KMS-11 (cell line): ENCODE measurements around the gene PEF1.
A peak's percentile ranks its signal among the peaks of the same experiment; 100 is the strongest.
"Not testable (repeated sequence)": the region's sequence is repeated elsewhere in the genome, so short reads cannot be mapped to it uniquely, and the experiment has no call there.

ENCODE experiments used
- H2AFZ ChIP-seq: fragments of 200-600 bp; sonication (generic); 2 replicates; pipeline ENCODE4 v1.6.1; 2016; ENCODE audit warnings: antibody characterized with exemption, mixed run types, low read depth
- H3K27ac ChIP-seq: fragments of 200-600 bp; sonication (generic); 2 replicates; pipeline ENCODE4 v1.6.1; 2016; ENCODE audit warnings: mild to moderate bottlenecking, mixed run types
- H3K27me3 ChIP-seq: fragments of 200-600 bp; sonication (generic); 2 replicates; pipeline ENCODE4 v1.6.1; 2017; ENCODE audit warnings: mild to moderate bottlenecking, low read depth, mixed run types, moderate library complexity; ENCODE audit not compliant: insufficient read depth
- H3K36me3 ChIP-seq: fragments of 200-600 bp; sonication (generic); 2 replicates; pipeline ENCODE4 v1.6.1; 2017; ENCODE audit warnings: mild to moderate bottlenecking, mixed run types; ENCODE audit not compliant: insufficient read depth
- H3K4me1 ChIP-seq: fragments of 200-600 bp; sonication (generic); 2 replicates; pipeline ENCODE4 v1.6.1; 2016; ENCODE audit warnings: mild to moderate bottlenecking, low read depth, mixed run types; ENCODE audit not compliant: poor library complexity, severe bottlenecking
- H3K4me2 ChIP-seq: fragments of 200-600 bp; sonication (generic); 2 replicates; pipeline ENCODE4 v1.7.0; 2016; ENCODE audit warnings: mild to moderate bottlenecking, mixed run types
- H3K4me3 ChIP-seq: fragments of 200-600 bp; sonication (generic); IDR thresholded peaks from 2 replicates; pipeline ENCODE4 v1.6.1; 2017; ENCODE audit warnings: low read depth, low read length, mixed read lengths; ENCODE audit not compliant: insufficient read depth
- H3K79me2 ChIP-seq: fragments of 200-600 bp; sonication (generic); 2 replicates; pipeline ENCODE4 v1.6.1; 2016; ENCODE audit warnings: low read depth, mixed run types; ENCODE audit not compliant: insufficient read depth
- H3K9ac ChIP-seq: fragments of 200-600 bp; sonication (generic); 2 replicates; pipeline ENCODE4 v1.6.1; 2016; ENCODE audit warnings: mild to moderate bottlenecking, mixed run types
- H4K20me1 ChIP-seq: fragments of 200-600 bp; sonication (generic); 2 replicates; pipeline ENCODE4 v1.6.1; 2016; ENCODE audit warnings: mild to moderate bottlenecking, mixed run types; ENCODE audit not compliant: insufficient read depth
- TF ChIP-seq, protein P1 (sequence below): fragments of 200-600 bp; sonication (generic); conservative IDR thresholded peaks from 2 replicates; pipeline ENCODE4 v1.6.1; 2017; ENCODE audit warnings: low read depth, mild to moderate bottlenecking, antibody characterized with exemption, low read length, moderate library complexity, mixed read lengths

The PEF1 gene

GRCh38 chr1:31592132-31592531, 52.5 kb downstream of the PEF1 start:
- Histone ChIP-seq H3K27ac (no peak overlapping the region), H3K4me1 (no peaks in the 10 kb centered on the region), H3K36me3 (no peaks in the 10 kb centered on the region), H3K4me3 (no peak overlapping the region), H3K9ac (no peak overlapping the region), H2AFZ (no peak overlapping the region), H4K20me1 (no peaks in the 10 kb centered on the region), H3K4me2 (no peak overlapping the region), H3K79me2 (no peaks in the 10 kb centered on the region), H3K27me3 (no peaks in the 10 kb centered on the region; the same call in 1 of the 2 replicates)
- TF ChIP-seq, protein P1, sequence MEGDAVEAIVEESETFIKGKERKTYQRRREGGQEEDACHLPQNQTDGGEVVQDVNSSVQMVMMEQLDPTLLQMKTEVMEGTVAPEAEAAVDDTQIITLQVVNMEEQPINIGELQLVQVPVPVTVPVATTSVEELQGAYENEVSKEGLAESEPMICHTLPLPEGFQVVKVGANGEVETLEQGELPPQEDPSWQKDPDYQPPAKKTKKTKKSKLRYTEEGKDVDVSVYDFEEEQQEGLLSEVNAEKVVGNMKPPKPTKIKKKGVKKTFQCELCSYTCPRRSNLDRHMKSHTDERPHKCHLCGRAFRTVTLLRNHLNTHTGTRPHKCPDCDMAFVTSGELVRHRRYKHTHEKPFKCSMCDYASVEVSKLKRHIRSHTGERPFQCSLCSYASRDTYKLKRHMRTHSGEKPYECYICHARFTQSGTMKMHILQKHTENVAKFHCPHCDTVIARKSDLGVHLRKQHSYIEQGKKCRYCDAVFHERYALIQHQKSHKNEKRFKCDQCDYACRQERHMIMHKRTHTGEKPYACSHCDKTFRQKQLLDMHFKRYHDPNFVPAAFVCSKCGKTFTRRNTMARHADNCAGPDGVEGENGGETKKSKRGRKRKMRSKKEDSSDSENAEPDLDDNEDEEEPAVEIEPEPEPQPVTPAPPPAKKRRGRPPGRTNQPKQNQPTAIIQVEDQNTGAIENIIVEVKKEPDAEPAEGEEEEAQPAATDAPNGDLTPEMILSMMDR = no peak

DNA sequence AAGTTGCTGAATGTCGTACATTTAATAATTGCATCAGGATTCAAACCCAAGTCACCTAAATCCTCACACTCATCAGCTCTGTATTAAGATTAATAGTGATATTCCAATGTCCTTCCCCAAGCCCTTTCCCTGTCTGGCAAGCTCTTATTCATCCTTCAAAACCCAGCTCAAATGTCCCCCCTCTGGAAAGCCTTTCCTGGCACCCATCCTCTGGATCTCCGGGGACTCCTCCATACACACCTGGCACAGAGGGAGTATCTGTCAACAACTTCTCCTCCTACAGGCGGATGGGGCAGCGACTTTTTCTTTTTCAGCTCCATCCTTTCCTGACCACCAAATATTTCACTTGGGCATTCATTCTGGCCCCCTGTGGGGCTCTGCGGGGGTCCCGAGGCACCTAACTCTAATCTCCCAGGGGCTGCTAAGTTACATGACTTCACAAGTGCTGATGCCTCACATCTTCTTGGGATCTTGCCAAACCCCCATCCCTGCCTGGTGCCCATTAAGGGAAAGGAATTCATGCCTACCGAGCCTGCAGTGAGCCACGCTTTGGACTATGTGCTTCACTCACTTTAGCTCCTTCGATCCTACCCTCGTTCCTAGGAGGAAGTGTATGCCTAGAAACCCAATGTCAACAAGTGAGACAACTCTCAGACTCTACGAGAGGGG, 53.1 kb downstream of the PEF1 start:
- Histone ChIP-seq H3K36me3 (no peaks in the 10 kb centered on the region), H3K4me3 (no peak overlapping the region), H3K4me2 (no peak overlapping the region), H3K27me3 (peaks cover 2% of the 10 kb centered on the region; the same call in 1 of the 2 replicates), H3K9ac (no peak overlapping the region), H4K20me1 (no peaks in the 10 kb centered on the region), H3K4me1 (no peaks in the 10 kb centered on the region), H2AFZ (no peak overlapping the region), H3K27ac (no peak overlapping the region), H3K79me2 (no peaks in the 10 kb centered on the region)
- TF ChIP-seq, protein P1 = no peak

DNA sequence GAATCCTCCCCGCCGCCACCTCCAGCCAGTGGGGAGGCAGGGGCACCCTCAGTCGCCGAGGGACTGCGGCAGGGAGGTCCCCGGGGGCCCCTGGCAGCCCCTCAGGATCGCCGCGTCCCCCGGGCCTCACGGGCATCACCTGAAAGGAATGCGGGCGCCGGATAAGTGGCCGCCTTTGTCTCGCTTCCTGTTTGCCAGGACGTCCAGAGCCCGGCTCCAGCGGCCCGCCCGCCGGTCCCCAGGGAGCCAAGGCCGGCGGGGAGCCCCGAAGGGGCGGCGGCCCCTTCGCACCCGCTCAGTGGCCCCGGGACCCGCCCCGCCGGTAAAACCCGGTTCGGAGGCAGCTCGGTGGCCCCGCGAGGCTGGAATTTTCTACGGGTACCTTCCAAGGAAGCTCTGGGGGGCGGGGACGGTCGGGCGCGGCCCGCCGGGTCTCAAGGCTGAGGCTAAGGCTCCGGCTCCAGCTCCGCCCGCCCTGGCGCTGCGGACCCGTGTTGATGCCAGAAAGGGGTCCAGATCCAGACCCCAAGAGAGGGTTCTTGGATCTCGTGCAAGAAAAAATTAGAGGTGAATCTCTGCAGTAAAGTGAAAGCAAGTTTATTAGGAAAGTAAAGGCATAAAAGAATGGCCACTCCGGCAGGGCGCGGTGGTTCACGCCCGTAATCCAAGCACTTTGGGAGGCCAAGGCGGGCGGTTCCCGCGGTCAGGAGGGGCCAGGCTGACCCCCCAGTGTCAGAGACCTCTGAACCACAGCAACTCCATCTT, 55.7 kb downstream of the PEF1 start:
- H3K4me2 ChIP-seq = no peak overlapping the region
- peaks cover 3% of the 10 kb centered on the region; the same call in 1 of the 2 replicates for H3K27me3 ChIP-seq
- no peak overlapping the region for H3K9ac ChIP-seq
- no peak overlapping the region for H3K4me3 ChIP-seq
- H3K4me1 ChIP-seq = no peaks in the 10 kb centered on the region
- no peaks in the 10 kb centered on the region for H4K20me1 ChIP-seq
- H3K36me3 ChIP-seq = no peaks in the 10 kb centered on the region
- H3K27ac ChIP-seq = no peak overlapping the region
- no peak overlapping the region for H2AFZ ChIP-seq
- H3K79me2 ChIP-seq = no peaks in the 10 kb centered on the region
- TF ChIP-seq, protein P1 = no peak

DNA sequence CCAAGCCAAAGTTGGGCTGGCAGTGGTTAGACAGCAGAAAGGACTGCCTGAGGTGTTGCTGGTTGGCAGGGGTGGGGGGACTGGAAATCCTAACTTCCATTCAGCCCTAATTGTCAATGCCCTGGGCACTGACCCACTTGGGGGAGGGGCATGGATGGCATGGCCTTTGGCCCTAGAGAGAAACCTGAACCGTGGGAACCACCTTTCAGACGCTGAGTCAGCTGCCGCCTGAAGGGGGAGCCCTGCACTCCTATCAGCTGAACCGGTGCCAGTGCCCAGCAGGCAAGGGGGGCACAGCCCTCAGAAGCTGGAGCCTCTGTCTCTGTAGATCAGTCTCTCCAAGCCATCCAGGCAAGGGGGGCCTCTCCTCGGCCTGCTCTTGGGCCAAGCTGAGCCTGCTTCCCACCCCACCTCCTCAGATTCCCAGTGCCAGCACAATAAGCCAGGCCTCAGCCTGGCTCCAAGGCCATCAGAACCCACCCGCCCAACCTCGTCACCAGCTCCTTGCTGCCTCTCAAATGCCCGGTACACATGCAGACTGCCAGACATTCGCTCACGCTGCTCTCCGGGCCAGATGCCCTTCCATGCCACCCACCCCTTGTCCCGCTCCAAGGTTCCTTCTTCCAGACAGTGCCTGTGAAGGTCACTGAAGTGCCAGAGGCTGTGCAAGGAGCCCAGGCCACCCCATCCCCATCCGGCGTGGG, 56.8 kb downstream of the PEF1 start:
- Histone ChIP-seq H3K27ac (no peak overlapping the region), H3K36me3 (no peaks in the 10 kb centered on the region), H2AFZ (no peak overlapping the region), H3K27me3 (peaks cover 3% of the 10 kb centered on the region; the same call in 1 of the 2 replicates), H3K79me2 (no peaks in the 10 kb centered on the region), H3K4me3 (no peak overlapping the region), H3K9ac (no peak overlapping the region), H4K20me1 (no peaks in the 10 kb centered on the region), H3K4me2 (no peak overlapping the region), H3K4me1 (no peaks in the 10 kb centered on the region)
- TF ChIP-seq, protein P1 = peak; percentile 60

GRCh38 chr1:31587328-31587699, 57.4 kb downstream of the PEF1 start:
- H3K27ac ChIP-seq, H3K36me3 ChIP-seq, H3K9ac ChIP-seq, H3K79me2 ChIP-seq, H4K20me1 ChIP-seq, H3K4me3 ChIP-seq, H2AFZ ChIP-seq, H3K27me3 ChIP-seq, H3K4me1 ChIP-seq, H3K4me2 ChIP-seq: not testable (repeated sequence)
